Measurements from ENCODE around the gene DOCK9.
A peak's percentile ranks its signal among the peaks of the same experiment; 100 is the strongest.

The DOCK9 gene

DNA sequence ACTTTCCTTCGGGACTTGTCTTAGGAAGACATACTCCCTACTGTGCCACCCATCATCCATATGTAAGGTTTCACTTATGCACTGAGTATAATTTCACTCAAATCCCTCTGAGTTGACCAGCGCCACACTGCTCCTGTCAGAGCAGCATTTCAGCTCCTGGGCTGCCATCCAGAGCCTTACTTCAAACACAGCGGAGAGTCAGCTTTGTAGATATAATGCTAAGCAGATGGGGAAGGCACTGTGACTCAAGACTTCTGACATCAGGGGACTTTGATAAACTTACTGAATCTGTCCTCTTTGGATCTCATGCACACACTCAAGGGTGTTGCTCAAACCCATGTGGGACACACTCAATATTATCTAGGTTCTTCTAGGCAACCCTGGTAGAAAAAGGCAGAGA, 34.9 kb downstream of the DOCK9 start:
- DNase-seq = no peak

- DNase-seq = no peak
Measured at GRCh38 chr13:98942485-98942884, 35.4 kb downstream of the DOCK9 start.

DNA sequence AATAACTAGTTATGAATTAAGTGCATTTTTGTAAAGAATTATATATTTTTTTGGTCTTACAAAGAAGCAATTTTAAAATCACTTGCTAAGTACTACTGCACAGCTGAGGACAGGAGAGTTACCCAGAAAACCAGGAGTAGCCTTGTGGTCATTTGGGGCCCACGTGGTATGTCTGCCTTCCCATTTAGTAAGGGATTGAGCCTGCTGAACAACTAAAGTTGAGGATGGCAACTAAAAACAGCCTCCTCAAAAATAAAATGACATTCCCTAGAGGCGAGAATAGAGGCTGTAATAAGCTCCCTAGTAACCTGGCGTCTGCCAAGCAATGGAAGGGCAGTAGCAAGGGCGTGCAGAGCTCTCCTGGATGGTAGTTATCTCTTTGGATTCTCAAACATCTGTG, 36.3 kb downstream of the DOCK9 start:
- DNase-seq = no peak

DNA sequence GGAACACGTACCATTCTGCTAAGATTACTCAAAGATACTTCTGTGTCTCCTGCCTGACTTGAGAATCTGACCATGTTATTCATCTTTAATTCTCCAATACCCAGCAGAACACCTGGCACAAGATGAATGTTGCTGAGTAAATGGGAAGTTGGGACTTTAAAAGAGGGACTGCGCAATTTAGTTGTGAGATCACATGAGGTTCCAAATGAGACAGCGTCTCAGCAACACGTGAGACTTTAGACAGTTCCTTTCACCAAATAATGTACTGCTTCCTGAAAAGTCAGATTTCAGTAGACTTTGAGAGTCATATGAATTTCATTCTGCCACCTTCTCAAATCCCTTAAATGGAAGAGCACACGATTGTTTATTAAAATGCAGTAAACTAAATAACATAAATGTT, 36.7 kb downstream of the DOCK9 start:
- DNase-seq = no peak

DNA sequence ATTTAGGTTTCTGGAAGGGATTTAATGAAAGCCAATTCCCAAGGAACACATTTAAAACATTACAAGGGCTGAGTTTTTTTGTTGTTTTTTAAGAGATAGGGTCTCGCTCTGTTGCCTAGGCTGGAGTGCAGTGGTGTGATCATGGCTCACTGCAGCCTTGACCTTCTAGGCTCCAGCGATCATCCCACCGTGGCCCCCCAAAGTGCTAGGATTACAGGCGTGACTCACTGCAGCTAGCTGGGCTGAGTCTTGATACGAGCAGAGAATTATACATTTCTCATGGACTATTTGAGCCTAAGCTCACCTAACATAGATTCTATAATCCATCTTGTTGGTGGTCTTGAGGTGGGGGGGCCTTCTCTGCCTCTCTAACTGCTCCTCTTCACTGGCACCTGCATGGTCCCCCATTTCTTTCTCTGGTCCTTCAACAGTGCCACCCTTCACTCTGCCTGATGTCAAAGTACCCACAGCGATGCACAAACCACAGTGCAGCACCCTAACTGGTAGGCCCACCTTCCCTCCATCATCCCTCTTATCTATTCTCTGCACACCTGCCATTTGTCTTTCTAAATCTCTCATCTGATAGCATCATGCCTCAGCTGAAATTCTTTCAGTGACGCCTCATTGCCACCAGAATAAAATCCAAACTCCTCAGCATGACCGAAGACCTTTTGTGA, 37.4 kb downstream of the DOCK9 start:
- no peak for DNase-seq

DNA sequence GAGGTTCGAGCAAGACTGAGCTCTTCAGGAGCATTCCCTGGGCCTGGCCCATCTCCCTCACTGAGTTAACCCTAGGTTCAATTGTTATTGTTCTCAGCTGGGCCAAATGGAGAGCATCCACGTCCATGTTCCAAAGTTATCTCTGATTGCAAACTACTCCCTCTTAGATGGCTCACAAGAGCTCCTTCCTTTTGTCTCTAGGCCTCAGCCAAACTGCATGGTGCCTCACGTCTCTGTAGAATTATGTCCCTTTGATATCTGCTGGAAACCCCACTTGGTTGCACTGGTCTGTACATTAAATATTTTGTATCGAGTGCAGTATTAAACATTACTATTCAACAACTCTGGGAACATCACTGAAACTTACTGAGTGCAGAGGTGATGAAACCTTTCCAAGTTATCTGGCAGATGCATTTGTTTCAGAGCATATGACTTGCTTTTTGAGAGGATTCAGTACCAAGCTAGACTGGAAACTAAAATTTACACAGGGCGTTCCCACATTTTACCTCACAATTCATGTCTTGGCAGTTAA, 38.1 kb downstream of the DOCK9 start:
- DNase-seq = no peak

GRCh38 chr13:98938801-98939200, 39.1 kb downstream of the DOCK9 start:
- DNase-seq = no peak

- DNase-seq = no peak
Measured at GRCh38 chr13:98937911-98938381, 39.9 kb downstream of the DOCK9 start.

- DNase-seq = no peak
Measured at GRCh38 chr13:98934243-98934642, 43.6 kb downstream of the DOCK9 start.

GRCh38 chr13:98930151-98930591, 47.7 kb downstream of the DOCK9 start:
- DNase-seq = no peak

- no peak for DNase-seq
Measured at GRCh38 chr13:98927951-98928927, 49.6 kb downstream of the DOCK9 start.

DNA sequence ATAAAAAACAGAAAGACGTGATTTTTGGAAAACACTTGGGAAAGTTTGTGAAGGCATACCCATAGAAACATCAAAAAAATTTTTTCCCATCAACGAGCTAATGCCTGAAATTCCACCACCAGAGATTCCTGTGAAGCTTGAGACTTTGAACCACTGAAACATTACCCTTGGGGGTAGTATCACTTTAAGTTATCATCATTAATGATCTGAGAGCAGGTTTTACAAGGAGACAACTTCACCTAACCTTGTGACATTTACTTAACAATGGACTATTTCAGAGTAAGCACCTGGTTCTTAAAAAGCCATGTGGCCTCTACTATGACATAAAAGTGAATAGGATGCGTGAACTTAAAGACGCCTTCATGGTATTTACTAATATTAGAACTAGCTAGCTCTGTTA, 51.9 kb downstream of the DOCK9 start:
- DNase-seq = no peak

DNA sequence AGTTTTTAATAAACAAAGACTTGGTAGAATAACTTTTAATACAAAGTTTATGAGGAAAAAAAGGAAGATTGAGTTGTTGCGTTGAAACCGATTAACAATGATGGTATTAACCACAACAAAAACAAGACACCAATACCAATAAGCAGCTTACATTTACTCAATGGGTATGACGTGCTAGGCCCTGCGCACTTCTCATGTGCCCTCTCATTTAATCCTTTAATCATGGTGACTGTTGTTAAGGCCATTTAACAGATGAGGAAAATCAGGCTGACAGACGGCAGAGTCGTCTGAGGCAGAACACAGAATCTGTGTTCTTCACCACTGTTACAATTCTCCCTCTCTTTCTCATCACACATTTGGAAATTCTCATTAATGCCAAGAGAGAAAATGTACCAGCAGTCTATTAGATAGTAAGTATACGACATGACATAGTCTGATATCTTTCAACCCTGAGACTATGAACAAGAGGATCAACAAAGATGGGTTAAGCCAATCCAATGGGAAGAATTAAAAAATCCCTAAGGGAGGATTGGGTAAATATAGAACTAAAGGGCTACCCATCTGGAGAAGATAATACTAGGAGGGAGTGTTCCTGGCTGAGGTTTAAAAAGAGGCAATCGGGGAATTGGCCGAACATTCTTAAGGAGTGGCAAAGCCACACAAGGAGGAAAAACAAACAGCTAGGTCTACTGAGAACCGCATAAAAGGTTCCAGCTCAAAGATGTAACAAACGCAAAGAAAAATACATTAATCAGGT, 54.0 kb downstream of the DOCK9 start:
- DNase-seq = no peak

GRCh38 chr13:98922306-98922705, 55.6 kb downstream of the DOCK9 start:
- no peak for DNase-seq

GRCh38 chr13:98921786-98922185, 56.1 kb downstream of the DOCK9 start:
- DNase-seq = no peak

DNA sequence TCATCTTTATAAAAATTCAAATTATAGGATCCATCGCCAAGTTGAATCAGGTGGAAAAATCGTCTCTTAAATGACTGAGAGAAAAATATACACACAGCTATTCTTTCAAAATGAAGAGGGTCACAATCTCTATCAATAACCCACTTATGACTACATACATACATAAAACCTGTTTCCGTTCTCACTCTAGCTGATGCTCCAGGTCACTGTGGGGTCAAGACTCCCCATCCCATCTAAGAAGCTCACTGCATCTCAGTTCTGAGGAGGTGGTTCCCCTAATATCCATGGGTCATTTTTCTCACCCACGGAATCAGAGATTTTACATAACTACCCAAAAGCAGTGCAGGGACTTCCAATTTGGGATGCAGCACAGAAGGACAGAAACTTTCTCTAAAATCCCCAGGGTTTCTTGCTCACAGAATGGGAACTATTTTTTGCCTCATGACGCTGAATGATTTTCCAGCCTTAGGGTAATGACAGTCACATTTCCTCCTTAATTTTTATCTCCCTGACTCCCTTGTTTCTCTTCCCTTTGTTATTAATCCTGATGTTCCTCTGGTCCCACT, 56.8 kb downstream of the DOCK9 start:
- no peak for DNase-seq

GRCh38 chr13:98919566-98919965, 58.3 kb downstream of the DOCK9 start:
- DNase-seq = peak; percentile 2

DNA sequence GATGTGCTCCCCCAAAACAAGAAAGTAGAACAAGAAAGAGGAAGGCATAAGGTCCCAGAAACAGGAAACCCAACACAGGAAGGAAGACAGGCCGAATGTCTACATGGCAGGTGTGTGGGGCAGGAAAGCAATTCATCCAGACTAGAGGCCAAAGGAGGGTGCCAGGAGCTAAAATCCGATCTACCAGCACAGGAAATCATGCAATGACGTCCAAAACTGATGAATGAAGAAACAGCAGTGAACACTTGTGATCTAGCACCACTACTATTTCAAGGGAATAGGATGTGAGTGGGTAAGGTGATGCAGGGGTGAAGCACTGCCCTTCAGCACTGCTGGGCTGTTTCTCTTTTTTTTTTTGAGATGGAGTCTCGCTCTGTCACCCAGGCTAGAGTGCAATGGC, 59.1 kb downstream of the DOCK9 start:
- DNase-seq = no peak

DNA sequence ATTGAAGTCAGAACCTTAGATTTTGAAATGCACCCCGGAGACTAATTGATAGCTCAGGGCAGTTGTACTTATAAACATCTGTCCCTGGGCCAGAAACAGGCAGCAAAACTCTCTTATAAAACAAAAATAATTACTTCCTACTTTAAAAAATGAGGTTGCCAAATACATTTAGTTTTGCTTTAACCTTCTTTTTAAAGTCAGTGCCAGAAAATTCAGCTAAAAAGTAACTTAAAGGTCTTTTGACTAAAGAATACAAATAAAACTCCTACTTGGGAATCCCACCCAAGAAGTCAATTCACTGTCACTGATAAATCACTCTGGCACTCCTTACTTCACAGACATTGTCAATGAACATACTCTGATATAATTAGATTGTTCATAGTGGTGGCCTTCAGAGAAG, 60.7 kb downstream of the DOCK9 start:
- no peak for DNase-seq

DNA sequence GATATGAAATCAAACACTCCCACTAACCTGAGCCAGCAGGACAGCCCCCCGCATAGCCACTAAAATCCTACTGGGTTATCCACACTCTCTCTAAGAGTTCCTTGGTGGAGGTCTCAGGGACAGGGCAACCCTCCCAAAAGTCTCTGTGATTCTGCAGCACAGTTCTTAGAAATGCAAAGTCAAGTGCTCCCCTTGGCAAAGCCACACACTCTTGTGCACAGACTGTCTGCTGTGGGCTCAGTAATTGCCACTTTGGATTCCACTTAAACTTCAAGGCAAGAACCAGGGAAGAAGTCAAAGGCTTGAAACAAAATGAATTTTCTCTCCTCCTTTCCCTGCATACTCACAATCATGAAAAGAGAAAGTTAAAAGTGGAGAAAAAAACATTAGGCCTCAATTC, 61.5 kb downstream of the DOCK9 start:
- no peak for DNase-seq

- DNase-seq = no peak
Measured at GRCh38 chr13:98915981-98916380, 61.9 kb downstream of the DOCK9 start.

- DNase-seq = no peak
Measured at GRCh38 chr13:98915563-98915962, 62.3 kb downstream of the DOCK9 start.

- DNase-seq = no peak
Measured at GRCh38 chr13:98913741-98914140, 64.1 kb downstream of the DOCK9 start.

All from CD4-positive, alpha-beta T cell treated with Interleukin-4 for 4 hours (primary cell).